KMS-11 (cell line): ENCODE data around the gene ACVR1B.

Source experiments
- H2AFZ ChIP-seq: fragments of 200-600 bp; sonication (generic); 2 replicates; pipeline ENCODE4 v1.6.1; 2016; ENCODE audit warnings: antibody characterized with exemption, mixed run types, low read depth
- H3K27ac ChIP-seq: fragments of 200-600 bp; sonication (generic); 2 replicates; pipeline ENCODE4 v1.6.1; 2016; ENCODE audit warnings: mild to moderate bottlenecking, mixed run types
- H3K27me3 ChIP-seq: fragments of 200-600 bp; sonication (generic); 2 replicates; pipeline ENCODE4 v1.6.1; 2017; ENCODE audit warnings: mild to moderate bottlenecking, low read depth, mixed run types, moderate library complexity; ENCODE audit not compliant: insufficient read depth
- H3K36me3 ChIP-seq: fragments of 200-600 bp; sonication (generic); 2 replicates; pipeline ENCODE4 v1.6.1; 2017; ENCODE audit warnings: mild to moderate bottlenecking, mixed run types; ENCODE audit not compliant: insufficient read depth
- H3K4me1 ChIP-seq: fragments of 200-600 bp; sonication (generic); 2 replicates; pipeline ENCODE4 v1.6.1; 2016; ENCODE audit warnings: mild to moderate bottlenecking, low read depth, mixed run types; ENCODE audit not compliant: poor library complexity, severe bottlenecking
- H3K4me2 ChIP-seq: fragments of 200-600 bp; sonication (generic); 2 replicates; pipeline ENCODE4 v1.7.0; 2016; ENCODE audit warnings: mild to moderate bottlenecking, mixed run types
- H3K4me3 ChIP-seq: fragments of 200-600 bp; sonication (generic); IDR thresholded peaks from 2 replicates; pipeline ENCODE4 v1.6.1; 2017; ENCODE audit warnings: low read depth, low read length, mixed read lengths; ENCODE audit not compliant: insufficient read depth
- H3K79me2 ChIP-seq: fragments of 200-600 bp; sonication (generic); 2 replicates; pipeline ENCODE4 v1.6.1; 2016; ENCODE audit warnings: low read depth, mixed run types; ENCODE audit not compliant: insufficient read depth
- H3K9ac ChIP-seq: fragments of 200-600 bp; sonication (generic); 2 replicates; pipeline ENCODE4 v1.6.1; 2016; ENCODE audit warnings: mild to moderate bottlenecking, mixed run types
- H4K20me1 ChIP-seq: fragments of 200-600 bp; sonication (generic); 2 replicates; pipeline ENCODE4 v1.6.1; 2016; ENCODE audit warnings: mild to moderate bottlenecking, mixed run types; ENCODE audit not compliant: insufficient read depth
- CTCF ChIP-seq: fragments of 200-600 bp; sonication (generic); conservative IDR thresholded peaks from 2 replicates; pipeline ENCODE4 v1.6.1; 2017; ENCODE audit warnings: low read depth, mild to moderate bottlenecking, antibody characterized with exemption, low read length, moderate library complexity, mixed read lengths

The ACVR1B gene

GRCh38 chr12:52013626-52014310 lies 62.3 kb downstream of the ACVR1B start:
- H2AFZ ChIP-seq = no peak overlapping the region
- no peaks in the 10 kb centered on the region for H3K27me3 ChIP-seq
- H3K4me3 ChIP-seq = no peak overlapping the region
- no peaks in the 10 kb centered on the region for H3K79me2 ChIP-seq
- no peaks in the 10 kb centered on the region for H4K20me1 ChIP-seq
- no peak overlapping the region for H3K9ac ChIP-seq
- H3K27ac ChIP-seq = no peak overlapping the region
- H3K36me3 ChIP-seq = no peaks in the 10 kb centered on the region
- no peak overlapping the region for H3K4me2 ChIP-seq
- H3K4me1 ChIP-seq = no peaks in the 10 kb centered on the region
- no peak for TF ChIP-seq CTCF

GRCh38 chr12:52014567-52015530 lies 63.4 kb downstream of the ACVR1B start:
- Histone ChIP-seq H3K9ac (no peak overlapping the region), H3K27me3 (no peaks in the 10 kb centered on the region), H2AFZ (no peak overlapping the region), H3K79me2 (no peaks in the 10 kb centered on the region), H3K4me2 (no peak overlapping the region), H4K20me1 (no peaks in the 10 kb centered on the region), H3K4me1 (no peaks in the 10 kb centered on the region), H3K4me3 (no peak overlapping the region), H3K36me3 (no peaks in the 10 kb centered on the region), H3K27ac (no peak overlapping the region)
- TF ChIP-seq CTCF = no peak

- H4K20me1 ChIP-seq = no peaks in the 10 kb centered on the region
- no peak overlapping the region for H3K27ac ChIP-seq
- H3K79me2 ChIP-seq = no peaks in the 10 kb centered on the region
- H3K36me3 ChIP-seq = no peaks in the 10 kb centered on the region
- H3K4me3 ChIP-seq = no peak overlapping the region
- no peak overlapping the region for H3K4me2 ChIP-seq
- H2AFZ ChIP-seq = no peak overlapping the region
- H3K9ac ChIP-seq = no peak overlapping the region
- no peak for TF ChIP-seq CTCF
- H3K4me1 ChIP-seq = no peaks in the 10 kb centered on the region
- H3K27me3 ChIP-seq = no peaks in the 10 kb centered on the region
Observed at GRCh38 chr12:52015532-52016041, 64.1 kb downstream of the ACVR1B start.

- Histone ChIP-seq H4K20me1 (no peaks in the 10 kb centered on the region), H3K27ac (no peak overlapping the region), H3K36me3 (no peaks in the 10 kb centered on the region), H3K4me1 (peaks cover 3% of the 10 kb centered on the region), H3K4me2 (no peak overlapping the region), H3K9ac (no peak overlapping the region), H3K4me3 (no peak overlapping the region), H3K27me3 (no peaks in the 10 kb centered on the region), H3K79me2 (no peaks in the 10 kb centered on the region), H2AFZ (no peak overlapping the region)
- TF ChIP-seq CTCF = no peak
Observed at GRCh38 chr12:52018433-52019112, 67.1 kb downstream of the ACVR1B start.
